Tongue (tissue), 2 donors: ENCODE data around the gene LMCD1. TPM values are rescaled to one million over a fixed set of nuclear protein-coding genes. Genes with fewer than 3 reads are reported as not detected.

Experiments
- DNase-seq: peaks from one replicate; pipeline ENCODE4 v3.0.0-alpha.2; 2015
- total RNA-seq: library from RNA; depleted of rRNA; stranded (reverse); fragments of >200 nt; gene quantifications from one replicate; pipeline ENCODE4 v1.2.3, GENCODE V29; 2014

Gene LMCD1
- total RNA-seq, 1 donor from 2014 or later, result 321 TPM

DNA sequence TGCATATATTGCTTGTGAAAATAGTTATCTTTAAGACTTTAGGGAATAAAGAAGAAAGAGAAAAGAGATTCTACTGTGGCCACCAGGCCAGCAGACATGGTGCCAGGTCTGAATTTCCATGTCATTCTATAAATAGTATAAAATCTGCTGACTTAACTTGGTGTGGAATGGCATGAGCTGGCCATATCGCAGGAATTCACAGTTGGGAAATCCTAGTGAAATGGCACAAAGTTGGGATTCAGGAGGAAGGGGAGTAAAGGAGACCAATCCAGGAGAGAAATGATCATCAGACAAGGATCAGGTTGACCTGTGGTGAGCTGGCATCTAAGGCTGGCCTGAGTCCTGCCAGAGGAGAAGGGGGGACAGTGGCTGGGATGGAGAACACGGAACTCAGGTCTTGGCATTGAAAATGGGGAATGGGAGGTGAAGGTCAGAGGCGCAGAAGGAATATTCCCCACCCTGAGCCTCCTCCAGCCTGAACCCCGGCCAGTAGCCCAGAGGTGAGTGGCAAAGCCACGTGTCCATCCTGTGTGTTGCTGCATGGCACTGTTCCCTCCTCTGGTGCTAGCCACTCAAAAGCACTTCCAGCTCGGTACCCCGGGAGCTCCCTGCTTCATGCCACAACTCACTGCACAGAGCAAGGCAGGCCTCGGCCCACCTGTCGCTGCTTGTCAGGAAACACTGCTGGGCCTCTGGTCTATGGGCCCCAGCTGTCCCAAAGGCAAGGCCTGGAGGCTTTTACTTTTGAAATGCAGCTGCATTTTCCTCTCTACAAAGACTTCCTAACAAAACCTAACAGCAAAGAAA, 91.6 kb downstream of the LMCD1 start:
- DNase-seq, result peak; percentile 98

DNA sequence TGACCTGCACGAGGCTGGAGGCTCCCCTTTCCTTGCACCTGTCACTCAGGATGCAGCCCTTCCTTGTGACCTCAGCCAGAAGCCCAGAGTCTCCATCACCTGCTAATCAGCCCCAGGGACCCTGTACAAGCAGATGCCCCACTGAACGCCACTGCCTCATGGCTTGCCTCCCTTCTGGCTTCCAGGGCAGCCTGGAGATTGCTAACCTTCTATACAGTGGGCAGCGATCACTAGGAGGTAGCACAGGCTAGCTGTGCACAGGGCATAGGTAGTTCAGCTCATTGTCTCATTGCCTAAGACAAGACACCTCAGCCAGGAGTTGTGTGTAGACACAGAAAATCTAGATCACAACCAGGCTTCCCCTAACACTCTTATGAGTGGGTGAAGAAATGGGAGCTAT, 93.6 kb downstream of the LMCD1 start:
- DNase-seq, result peak; percentile 27

DNA sequence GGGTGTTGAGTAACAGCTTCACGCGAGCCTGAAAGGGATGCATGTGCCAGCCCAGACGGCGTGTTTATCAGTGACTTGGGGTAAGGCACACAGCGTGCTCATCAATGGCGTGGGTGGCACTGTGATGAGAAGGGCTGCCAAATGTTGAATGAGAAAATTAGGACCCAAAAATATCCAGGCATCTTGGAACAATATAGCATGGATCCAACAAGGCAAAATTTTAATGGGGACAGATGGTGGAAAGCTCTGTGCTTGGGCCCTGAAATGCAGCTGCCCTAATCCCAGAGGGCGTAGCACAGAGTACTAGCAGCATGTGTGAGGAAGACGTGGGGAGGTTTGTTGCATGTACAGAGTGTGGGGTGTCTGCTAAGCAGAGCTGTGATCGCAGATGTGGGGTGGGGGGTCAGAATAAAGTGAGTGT, 94.1 kb downstream of the LMCD1 start:
- DNase-seq, result peak; percentile 84

DNA sequence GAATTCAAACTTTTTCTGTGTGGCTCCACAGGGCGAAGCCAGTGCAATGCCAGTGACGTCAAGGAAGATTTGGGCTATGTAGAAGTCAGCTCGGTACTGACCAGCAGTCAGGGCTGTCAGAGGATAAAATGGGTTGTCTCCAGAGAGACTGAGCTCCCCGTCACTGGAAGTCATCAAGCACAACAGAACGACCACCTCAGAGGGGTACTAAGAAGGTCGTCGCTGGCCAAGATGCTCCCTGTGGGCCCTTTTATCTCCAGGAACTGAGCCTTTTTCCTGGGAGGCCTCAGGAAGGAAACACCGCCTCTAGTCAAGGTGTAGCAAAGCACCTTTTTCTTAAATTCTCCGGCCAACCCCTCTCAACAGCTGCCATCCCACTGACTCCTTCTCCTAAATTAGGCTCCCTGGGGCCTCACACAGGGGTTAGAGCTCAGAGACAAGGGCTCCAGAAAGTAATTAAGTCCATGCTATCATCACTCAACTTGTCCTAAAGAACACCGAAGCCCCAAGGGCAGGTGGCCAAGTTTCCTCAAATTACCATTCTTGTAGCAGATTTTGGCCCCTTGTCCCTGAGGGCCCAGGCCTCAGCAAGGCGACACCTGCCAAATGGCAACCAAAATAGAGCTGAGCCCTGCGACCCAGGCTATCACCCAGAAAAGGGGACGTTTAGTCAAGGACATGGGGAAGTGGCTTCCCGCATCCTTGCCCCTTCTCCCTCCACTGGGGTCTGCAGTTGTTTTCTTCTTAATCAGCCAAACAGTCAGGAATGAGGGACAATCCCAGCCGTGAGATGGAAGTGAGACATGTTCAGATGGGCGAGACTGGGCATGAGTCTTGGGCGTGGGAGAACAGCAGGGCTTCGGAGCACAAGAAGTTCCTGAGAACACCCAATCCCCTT, 94.9 kb downstream of the LMCD1 start:
- peak; percentile 93 for DNase-seq

DNA sequence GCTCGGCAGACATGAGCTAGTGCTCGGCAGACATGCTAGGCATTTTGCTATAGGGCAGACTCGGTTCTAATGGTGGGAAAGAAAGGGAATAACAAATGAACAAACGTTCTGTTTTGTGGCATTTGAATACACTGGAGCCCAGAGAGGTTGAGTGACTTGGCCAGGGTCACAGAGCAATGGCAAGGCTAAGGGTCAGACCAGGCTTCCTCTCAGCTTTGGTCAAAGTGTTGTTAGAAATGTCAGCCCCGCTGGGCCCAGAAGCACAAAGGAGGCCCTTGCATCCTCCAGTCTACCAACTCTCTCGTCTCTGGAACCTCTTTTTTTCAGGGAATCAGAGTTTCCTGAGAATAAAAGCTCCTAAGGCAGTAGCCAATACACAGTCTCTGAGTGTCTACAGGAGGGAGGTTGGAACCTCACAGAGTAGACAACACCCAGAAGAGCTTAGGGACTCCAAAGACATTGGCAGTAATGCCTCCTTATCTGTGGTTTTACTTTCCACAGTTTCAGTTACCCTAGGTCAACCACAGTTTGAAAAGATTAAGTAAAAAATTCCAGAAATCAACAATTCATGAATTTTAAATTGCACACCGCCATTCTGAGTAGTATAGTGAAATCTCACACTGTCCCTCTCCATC, 95.7 kb downstream of the LMCD1 start:
- peak; percentile 16 for DNase-seq

DNA sequence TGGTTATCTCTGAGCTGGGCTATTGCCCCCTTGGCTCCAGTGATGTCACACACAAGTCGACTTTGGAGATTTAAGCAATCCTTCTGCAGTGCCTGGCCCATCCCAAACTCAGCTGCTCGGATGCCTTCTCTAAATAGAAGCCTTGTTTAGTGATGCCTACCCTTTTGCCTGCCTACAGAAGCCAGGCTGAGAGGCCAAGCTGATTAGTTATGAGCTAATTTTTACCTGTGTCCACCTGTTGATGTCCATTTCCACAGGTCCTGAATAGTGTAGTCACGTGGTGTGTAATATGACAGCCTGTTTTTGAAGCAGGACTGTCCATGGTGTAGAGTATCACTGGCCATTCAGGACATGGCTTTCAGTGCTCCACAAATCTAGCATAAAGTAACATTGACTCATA, 97.5 kb downstream of the LMCD1 start:
- peak; percentile 85 for DNase-seq

DNA sequence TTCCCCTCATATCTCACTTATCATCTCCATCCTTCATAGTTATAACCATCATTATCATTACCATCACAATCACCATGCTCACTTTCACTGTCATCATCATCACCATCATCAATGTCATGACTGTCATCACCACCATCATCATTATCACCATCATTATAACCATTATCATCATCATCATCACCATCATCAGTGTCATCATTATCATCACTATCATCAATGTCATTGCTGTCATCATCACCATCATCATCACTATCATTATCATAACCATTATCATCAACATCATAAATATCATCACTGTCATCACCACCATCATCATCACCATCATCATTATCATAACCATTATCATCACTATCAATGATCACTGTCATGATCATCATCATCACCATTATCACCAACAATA, 98.8 kb downstream of the LMCD1 start:
- no peak for DNase-seq

DNA sequence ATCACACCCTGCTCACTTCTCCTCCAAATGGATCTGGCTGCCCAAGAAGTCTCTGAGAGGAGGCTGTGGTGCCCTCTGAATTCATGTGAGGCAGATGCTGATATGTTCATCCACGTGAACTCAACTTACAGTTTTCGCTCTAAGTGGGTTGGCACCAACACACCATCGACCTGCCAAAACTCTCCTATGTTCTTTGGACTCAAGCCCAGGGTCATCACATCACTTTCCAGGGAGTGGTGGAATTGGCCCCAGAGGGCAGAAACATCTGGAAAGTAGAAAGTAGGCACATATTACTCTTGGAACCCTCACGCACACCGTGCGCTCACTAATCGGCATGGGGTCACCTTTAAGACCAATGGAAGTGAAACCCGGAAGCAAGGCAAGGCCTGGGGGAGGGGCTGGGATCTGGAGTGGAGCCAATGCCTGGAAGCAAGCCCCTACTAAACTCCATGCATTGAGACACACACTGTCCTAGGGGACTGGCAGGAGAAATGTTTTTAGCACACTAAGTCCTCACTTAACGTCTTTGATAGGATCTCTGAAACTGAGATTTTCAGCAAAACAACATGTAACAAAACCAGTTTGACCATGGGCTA, 101.6 kb downstream of the LMCD1 start:
- peak; percentile 79 for DNase-seq

DNA sequence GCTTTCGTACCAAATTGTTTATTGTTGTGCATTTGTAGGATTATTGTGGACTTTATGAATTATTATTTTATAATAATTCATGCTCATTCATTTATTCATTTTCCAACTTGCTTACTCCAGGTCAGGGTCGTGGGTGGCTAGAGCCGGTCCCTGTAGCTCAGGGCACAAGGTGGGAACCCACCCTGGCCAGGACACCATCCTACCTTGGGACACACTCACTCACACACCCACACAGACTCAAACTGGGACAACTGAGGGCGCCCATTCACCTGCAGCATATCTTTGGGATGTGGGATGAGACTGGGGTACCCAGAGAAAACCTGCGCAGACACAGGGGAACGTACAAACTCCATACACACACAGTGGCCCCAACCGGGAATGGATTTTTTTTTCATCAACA, 102.4 kb downstream of the LMCD1 start:
- DNase-seq, result no peak

DNA sequence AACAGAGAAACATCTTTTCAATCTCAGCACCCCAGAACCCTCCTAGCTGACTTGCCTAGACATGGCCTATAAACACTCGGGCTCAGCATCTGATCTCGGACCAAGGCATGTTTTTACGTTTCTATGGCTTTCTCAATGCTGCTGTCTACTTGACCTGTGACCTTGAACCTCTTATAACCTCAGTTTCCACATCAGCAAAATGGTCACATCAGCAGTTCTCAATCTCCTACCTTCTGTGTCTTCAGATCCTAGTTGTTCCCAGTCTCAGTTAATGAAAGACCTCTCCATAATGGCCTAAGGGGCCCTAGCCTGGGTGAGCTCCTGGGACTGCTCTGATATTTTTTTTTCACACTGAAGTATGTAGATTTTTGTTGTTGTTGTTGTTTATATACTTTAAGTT, 103.4 kb downstream of the LMCD1 start:
- no peak for DNase-seq

DNA sequence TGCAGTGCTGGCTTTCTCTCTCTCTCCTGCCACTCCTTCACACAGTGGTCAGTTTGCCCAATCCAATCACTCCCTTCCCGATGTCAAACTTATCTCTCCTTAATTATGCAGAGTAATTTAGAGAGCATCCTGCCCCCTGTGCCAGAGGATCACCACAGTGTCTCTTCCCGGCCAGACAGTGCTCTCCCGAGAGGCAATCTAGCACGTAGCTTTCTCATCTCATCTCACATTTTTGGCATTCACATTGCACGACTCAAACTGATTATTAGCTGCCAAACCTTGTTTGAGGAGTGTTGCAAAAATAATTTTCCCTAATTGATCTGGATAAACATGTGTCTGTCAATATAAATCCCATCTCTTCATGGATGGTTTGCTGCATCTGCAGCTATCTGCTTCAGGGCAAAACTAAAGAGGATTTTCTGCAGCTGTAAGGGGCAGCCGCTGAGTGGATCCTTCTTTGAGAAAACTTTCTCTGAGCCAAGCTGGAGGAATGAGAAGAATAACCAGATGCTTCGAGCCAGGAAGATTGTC, 105.1 kb downstream of the LMCD1 start:
- DNase-seq, result peak; percentile 72

DNA sequence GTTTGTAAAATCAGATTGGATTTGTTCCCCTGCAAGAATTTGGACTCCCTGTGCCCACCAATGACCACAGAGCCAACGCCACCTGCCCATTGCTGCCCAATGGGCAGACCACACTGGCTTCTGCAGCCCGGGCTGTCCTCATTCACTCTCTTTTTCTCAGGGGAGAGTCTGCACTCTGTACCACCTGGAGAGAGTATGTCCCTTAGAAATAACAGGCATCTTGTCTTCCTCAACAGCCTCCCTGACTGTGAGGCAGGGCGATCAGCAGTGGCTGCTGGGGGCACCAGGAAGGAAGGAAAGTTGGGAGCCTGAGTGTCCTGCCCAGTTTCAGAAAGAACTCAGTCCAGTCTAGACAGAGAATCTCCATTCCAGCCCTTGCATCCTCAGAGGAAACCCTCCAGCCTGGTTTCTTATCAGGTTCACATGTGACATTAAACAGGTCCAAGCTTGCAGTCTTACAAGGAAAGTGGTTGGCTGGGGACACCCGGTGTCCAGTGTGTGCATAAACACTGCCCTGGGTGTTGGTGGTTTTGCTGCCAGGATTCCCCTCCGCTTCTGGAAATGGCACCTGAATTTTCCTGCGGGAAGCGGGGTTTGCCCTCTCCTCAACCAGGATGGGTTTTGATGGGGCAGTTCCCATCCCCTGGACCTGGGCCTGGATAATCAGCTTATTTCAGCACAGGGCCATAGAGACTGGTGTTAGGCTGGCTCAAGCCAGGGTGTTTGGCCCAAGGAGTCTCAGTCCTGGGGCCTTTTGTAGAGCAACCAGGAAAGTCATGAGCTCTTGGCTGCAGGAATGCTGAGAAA, 105.8 kb downstream of the LMCD1 start:
- peak; percentile 85 for DNase-seq

DNA sequence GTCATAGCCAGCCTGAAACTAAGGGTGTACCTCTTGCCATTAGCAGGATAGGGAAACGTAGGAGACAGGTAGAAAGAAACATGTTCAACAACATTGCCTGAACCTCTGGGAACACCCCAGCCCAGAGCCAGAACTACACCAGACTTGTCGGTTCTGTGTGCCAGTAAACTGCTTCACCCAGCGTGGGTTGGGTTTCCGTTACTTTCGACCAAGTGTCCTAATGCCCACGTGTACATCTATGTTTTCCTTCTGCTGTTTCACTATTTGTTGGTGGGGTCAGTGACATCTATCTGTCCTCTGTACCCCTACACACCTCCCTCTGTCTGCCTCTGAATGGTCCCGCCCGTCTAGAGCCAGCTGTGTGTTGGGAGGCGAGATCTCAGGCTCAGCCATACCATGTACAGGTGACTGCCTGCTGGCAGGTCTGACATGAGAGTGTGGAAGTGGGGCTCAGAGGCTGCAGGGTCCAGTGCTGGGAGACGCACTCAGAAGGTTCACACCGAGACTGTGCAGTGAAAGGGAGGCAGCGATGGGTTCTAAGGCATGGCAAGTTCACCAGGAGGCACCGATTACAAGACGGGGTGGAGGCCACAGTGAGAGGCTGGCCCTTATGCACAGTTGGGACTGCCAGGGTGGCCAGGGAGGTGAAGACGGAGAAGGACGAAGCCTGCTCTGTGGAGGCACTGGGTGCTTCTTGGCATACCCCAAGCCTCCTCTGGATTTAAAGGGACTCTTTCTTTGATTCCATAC, 106.6 kb downstream of the LMCD1 start:
- DNase-seq, result no peak

DNA sequence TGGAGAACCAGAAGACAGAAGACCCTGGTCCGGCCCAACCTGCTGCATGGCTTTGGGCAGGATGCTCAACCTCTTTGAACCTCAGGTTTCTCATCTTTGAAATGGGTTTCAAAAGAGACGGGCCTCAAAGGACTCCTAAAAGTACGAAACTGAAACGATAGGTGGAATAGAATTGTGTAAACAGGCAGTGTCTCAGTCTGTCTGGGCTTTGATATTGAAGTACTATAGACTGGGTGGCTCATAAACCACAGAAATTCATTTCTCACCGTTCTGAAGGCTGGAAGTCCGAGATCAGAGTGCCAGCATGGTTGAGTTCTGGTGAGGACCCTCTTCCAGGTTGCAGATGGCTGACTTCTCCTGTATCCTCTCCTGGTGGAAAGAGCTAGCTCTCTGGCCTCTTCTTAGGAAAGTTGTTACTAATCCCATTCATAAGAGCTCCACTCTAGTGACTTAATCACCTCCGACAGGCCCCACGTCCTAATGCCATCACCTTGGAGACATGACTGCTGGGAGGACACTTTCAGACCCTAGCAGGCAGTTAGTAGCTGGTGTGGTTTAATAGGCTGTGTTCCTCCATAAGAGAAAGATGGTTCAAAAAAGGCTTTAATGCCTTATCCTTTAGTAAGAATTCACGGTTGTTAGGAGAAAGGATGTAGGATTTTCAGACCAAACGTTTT, 107.3 kb downstream of the LMCD1 start:
- DNase-seq, result no peak

DNA sequence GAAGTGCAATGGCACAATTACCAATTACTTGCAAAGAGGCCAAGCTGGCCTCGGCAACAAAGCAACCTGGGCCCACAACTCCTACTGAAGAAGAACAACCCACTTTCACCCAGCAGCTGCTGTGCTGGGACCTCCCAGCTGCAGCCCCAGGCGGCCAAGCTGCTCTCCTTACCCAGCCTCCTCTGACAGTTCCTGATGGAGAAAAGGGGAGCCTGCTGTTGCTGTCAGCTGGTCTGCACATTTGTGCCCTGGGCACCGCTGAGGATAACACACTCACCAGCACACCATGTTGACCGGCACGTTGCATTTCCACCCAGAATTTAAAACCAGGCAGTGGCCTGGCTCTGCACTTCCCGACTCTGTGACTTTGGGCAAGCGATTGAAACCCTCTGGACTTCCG, 109.3 kb downstream of the LMCD1 start:
- DNase-seq, result peak; percentile 58

DNA sequence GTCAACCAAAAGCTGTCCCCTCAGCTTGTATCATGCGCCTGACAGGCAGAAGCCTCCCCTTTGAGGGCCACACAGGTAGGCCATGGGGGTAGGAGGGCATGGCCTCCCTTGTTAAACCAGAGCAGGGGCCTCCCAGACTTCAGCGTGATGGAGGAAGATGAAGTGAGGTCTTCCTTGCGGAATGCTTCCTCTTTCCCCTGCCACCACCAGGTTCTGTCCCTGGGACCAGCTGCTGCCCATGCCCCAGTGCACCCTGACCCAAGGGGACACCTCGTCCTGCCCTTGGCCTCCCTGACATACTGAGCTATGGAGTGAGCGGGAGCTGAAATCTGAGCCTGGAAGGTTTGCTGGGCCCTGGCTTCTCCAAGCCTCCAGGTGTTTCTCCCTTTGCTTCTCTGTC, 116.3 kb downstream of the LMCD1 start:
- no peak for DNase-seq

DNA sequence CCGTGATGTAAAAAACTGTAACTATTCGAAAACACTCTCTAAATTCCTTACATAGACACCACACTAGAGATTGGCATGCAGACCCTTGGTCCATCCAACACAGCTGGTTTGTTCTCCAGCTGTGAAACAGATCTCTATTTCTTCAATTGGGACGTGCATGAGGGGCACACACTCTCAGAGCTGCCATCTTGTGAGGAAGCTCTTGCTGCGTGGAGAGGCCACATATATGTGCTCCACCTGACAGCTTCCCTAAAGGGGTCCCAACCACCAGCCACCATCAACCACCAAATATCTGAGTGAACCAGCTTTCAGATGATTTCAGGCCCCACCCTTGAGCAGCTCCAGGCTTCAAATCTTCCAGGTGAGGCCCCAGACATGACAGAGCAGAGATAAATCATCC, 117.3 kb downstream of the LMCD1 start:
- no peak for DNase-seq

DNA sequence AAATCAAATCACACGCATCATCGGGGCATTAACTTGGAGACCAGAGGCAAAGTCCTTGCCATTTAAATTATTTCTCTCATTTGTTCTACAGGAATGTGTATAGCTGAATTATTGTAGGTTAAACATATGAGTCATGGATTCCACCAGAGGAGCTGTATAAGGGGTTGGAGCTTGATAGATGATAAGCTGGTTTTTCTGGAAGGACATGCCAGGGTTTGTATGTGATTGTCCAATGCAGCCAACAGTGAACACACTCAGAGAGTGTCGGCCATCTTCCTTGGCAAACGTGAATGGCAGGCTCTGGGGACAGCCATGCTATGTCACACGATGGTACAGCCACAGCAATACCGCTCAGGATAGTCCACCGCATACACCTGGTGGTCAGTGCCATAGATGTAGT, 117.9 kb downstream of the LMCD1 start:
- DNase-seq, result no peak

DNA sequence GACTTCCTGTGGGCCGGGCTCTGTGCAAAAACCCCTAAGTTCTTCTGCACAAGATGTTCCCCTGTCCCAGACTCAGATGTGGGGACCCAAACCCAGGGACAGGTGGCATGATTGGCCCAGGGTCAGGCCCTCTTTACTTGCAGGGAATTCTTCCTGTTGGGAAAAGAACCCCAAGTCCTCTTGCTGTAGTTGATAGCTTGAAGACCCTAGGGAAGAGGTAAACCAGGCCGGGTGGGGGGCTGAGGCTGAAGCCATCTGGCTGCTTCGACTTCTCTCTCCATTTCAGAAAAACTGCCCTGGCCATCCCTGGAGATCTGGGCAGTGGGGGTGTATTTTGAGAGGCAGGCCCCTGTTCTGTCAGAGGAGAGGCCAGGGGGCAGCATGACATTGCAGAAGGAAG, 119.5 kb downstream of the LMCD1 start:
- DNase-seq, result no peak

DNA sequence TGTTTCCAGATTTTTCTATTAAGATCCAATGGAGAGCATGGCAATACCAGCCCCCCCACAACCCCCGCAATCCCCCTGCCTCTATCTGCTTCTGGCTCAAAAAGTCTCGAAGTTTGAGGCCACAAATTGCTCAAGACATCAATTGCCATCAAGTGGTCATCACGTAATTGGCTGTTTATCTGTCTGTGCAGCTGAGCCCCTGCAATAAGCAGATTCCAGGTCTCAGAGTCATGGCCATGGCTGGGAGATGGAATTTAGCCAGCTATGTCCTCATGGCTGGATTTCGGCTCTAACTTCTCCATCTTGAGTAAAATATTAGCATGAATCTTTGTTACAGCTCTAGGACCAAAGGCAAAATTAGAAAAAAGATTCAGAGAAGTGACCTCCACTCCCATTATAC, 120.2 kb downstream of the LMCD1 start:
- DNase-seq, result peak; percentile 48
